DND-41 (cell line): Measurements from ENCODE around the gene PAFAH2.

Experiments
- CTCF ChIP-seq: IDR thresholded peaks from 2 replicates; pipeline ENCODE4 v1.5.1; 2012; ENCODE audit warnings: borderline replicate concordance, low read length, moderate library complexity, mild to moderate bottlenecking; ENCODE audit not compliant: poor library complexity, severe bottlenecking; ENCODE audit errors: extremely low read depth
- EZH2 ChIP-seq: IDR thresholded peaks from 3 replicates; pipeline ENCODE4 v1.6.1; 2012; ENCODE audit warnings: borderline replicate concordance, low read depth, mild to moderate bottlenecking, moderate library complexity, low read length, inconsistent platforms; ENCODE audit not compliant: severe bottlenecking

DNA sequence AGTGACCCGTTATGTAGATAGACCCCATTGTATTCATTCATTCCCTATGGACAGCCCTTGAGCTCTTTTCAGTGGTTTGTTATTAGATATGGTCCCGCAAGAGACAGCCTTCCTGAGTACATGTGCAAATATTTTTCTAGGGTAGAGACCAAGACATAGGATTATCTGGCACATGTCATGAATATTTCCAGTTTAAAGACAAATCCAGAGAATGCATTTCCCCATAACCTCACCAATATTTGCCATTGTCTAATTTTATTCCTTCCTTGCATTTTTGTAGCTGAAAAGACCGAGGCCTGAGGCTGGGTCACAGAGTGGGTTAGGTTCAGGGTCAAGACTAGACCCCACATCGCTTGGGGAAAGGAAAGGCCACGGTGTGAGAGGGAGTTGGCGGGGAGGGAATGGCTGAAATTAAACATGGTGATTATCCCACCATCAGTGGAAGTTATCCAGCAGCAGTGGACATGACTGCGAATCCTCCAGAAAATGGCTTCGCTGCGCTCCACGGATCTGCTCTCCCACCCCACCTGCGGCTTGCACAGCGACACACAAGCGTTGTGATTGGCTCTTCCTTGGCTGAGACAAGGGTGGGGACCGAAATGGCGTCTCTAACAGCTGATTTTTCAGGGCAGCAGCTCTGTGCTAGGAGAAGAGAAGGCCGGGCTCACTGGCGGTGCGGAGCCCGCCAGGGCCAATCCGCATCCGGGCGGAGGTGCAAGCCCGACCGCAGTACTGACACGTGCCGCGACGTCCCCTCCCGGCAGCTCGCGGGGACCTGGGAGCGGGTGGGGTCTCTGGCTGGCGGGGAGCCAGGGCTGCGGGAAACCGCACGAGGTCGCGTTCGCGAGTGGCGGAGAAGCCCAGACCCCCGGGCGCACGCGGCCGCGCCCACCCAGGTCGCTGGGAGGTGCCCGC is 75.5 kb downstream of the PAFAH2 start:
- TF ChIP-seq CTCF (no peak), EZH2 (peak; percentile 80)
